OCI-LY1 (cell line): ENCODE results near the gene RPS21.

ENCODE experiments used
- CTCF ChIP-seq: fragments of 200-600 bp; sonication (generic), shearing (Covaris generic); IDR thresholded peaks from 2 replicates; pipeline ENCODE4 v1.5.1; 2017; ENCODE audit warnings: mild to moderate bottlenecking, antibody characterized with exemption, low read length, moderate library complexity, mixed read lengths
- EZH2 ChIP-seq: fragments of 200-600 bp; sonication (generic), shearing (Covaris generic); IDR thresholded peaks from 2 replicates; pipeline ENCODE4 v1.8.0; 2017; ENCODE audit warnings: borderline replicate concordance, mixed run types, mild to moderate bottlenecking, antibody characterized with exemption, low read length, moderate library complexity, mixed read lengths

GRCh38 chr20:62370807-62371587 lies 15.9 kb upstream of the RPS21 start:
- TF ChIP-seq CTCF (no peak), EZH2 (no peak)
